Measurements from ENCODE around the gene MTCH1. TPM values are rescaled to one million over a fixed set of nuclear protein-coding genes. Genes with fewer than 3 reads are reported as not detected.
"Not testable (repeated sequence)": the region's sequence is repeated elsewhere in the genome, so short reads cannot be mapped to it uniquely, and the experiment has no call there.

The MTCH1 gene
- total RNA-seq, 2 experiments from 2014 or later = 135 to 139 TPM

DNA sequence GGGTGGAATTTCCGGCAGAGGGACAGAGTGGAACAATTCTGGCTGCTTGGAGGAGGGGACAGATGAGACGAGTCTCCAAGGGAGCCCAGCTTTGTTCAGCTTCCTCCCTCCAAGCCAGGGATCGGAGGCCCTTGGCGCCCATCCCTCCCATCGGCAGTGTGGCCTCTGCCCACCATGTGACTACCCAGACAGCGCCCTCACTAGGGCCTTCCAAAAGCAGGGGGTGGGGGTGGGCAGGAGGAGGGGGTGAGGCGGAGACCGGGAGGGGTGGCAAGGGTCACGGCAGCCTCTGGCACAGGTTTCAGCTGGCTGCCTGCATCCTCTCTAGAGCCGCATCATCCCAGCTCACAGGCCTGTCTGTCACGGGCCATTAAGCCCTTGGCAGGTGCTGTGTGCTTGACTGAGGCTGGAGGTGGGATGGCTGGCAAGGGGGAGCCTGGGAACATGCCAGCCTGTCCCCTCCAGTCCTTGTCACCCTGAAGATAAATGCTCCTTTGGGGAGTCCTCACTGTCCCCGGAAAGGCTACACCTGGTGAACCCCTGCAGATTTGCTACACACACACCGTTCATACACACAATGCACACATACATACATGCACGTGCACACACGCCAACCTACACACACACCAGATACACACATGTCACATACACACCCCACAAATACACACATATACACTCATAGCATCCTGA, 13.2 kb upstream of the MTCH1 start:
- ATAC-seq (ENCODE audit: low read depth) = no peak
- peaks cover 12% of the 10 kb centered on the region for H3K27me3 Mint-ChIP-seq
- no peaks in the 10 kb centered on the region for H3K9me3 Mint-ChIP-seq
- peaks cover 2% of the 10 kb centered on the region for H3K4me1 Mint-ChIP-seq
- POLR2A ChIA-PET = no interaction called here
- H3K4me3 Mint-ChIP-seq = no peak overlapping the region
- no peak for DNase-seq
- H3K36me3 Mint-ChIP-seq = no peaks in the 10 kb centered on the region
- no peak overlapping the region for H3K27ac Mint-ChIP-seq

DNA sequence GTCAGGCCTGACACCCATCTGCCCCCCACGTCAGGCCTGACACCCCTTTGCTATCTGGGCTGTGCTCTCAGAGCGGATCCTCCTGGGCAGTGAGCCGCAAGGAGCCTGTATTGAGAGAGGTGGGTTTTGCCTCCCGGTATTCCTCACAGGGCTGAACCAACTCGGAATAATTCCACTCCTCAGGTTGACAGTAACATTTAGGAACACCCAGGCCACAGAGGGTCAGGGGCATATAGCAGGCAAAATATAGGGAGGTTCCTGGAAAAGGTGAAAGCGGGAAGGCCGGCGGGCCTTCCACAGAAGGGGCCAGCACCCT, 12.7 kb upstream of the MTCH1 start:
- DNase-seq = no peak
- no peaks in the 10 kb centered on the region for H3K36me3 Mint-ChIP-seq
- no peak overlapping the region for H3K4me3 Mint-ChIP-seq
- H3K9me3 Mint-ChIP-seq = no peaks in the 10 kb centered on the region
- POLR2A ChIA-PET = no interaction called here
- ATAC-seq (ENCODE audit: low read depth) = no peak
- H3K27me3 Mint-ChIP-seq = peaks cover 13% of the 10 kb centered on the region
- peaks cover 2% of the 10 kb centered on the region for H3K4me1 Mint-ChIP-seq
- H3K27ac Mint-ChIP-seq = no peak overlapping the region

DNA sequence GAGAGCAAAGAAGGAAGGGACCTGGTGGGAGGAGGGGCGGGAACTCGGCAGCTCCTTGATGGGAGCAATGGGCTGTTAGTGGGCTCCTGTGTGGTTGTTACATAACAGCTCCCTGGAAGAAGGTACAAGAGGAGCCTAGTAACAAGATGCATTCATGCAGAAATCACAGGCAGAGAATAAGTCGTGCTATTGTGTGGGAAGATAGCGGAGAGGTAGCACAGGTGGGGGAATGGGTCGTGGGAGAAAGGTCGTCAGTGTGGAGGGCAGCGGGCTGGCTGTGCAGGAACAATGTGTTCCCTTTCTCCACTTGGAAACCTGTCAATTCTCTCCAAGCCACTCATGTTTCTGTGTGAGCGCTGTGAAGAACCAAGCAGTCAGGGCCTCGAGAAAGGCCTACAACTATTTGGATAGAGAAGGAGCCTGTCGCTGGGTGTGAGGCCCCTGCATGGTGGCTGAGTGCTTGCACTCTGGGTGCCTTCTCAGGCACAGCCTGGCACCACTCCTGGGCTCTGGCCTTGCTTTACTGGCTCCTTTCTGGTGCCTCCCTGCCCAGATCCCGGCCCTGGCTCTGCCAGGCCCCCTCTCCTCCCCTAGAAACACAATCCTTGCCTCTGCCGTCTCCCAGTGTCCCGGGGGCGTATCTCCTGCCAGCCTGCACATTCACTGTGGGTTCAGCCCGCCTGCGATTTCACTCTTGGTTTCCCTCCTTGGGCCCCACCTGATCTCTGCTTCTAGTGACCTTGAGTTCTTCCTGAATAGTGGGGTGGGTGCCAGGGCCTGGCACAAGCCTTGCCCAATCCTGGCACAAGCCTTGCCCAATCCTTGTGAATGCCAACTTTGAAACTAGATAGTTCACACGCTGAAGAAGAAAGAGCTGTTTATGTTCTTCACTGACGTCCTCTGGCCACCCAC, 12.1 kb upstream of the MTCH1 start:
- Mint-ChIP-seq H3K9me3 (no peaks in the 10 kb centered on the region), H3K4me3 (no peak overlapping the region), H3K36me3 (no peaks in the 10 kb centered on the region), H3K4me1 (peaks cover 2% of the 10 kb centered on the region), H3K27me3 (peaks cover 19% of the 10 kb centered on the region), H3K27ac (no peak overlapping the region)
- ATAC-seq (ENCODE audit: low read depth) = no peak
- DNase-seq = no peak
- POLR2A ChIA-PET = no interaction called here

DNA sequence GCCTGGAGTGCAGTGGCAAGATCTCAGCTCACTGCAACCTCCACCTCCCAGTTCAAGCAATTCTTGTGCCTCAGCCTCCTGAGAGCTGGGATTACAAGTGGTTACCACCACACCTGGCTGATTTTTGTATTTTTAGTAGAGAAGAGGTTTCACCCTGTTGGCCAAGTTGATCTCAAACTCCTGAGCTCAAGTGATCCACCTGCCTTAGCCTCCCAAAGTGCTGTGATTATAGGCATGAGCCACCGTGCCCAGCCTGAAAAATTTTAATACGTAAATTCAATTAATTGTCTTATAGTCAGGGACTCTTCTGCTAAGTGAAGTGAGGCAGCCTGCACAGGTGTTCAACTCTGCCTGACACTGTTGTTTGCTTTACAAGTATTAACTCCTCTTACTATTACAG, 4.4 kb upstream of the MTCH1 start:
- H3K36me3 Mint-ChIP-seq; H3K27ac Mint-ChIP-seq; DNase-seq; H3K9me3 Mint-ChIP-seq; POLR2A ChIA-PET; ATAC-seq (ENCODE audit: low read depth); H3K4me3 Mint-ChIP-seq: not testable (repeated sequence)
- H3K27me3 Mint-ChIP-seq = peaks cover 28% of the 10 kb centered on the region
- H3K4me1 Mint-ChIP-seq = peaks cover 11% of the 10 kb centered on the region

DNA sequence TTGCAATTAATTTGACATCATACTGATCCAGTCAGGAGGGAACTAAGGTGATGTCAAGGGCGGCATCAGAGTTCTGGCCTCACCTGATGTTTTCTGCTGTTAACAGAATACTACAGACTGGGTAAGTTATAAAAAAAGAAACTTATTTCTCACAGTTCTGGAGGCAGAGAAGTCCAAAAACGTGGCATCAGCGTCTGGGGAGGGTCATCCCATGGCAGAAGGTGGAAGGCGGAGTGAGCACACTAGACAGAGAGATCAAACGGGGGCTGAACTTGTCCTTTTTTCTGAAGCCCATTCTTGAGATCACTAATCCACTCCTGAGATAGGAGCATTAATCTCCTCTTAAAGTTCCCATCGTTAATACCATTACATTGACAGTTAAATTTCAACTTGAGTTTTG, 3.3 kb upstream of the MTCH1 start:
- H3K4me1 Mint-ChIP-seq = peaks cover 11% of the 10 kb centered on the region

DNA sequence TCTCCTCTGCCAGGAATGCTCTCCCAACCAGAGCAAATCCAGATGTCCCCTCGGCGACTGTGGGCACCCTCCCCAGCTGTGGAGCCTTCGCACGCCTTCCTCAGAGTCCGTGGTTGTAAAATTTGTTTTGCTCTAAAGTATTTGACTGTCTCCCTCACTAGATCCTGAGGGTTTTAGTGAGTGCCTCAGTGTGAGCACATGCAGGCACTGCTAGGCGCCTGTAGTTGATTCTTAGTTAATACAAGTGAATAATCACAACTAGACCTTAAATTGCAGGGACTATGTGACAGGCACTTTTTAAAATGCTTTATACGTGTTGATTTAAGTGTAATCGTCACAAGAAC, 680 bp upstream of the MTCH1 start:
- Mint-ChIP-seq H3K27ac (peak overlapping the region; percentile 97), H3K4me3 (peak overlapping the region; percentile 97)
- no peak for DNase-seq

More for the DNA sequence above, 3.3 kb upstream of the MTCH1 start:
- ATAC-seq (ENCODE audit: low read depth) (no peak), DNase-seq (no peak)
- POLR2A ChIA-PET = interaction anchor here (0.7 to 1.5 kb wide), 3 partner anchors 10 to 282 kb away, joined by 4 to 7 read pairs (median 4); no protein-coding TSS in a partner anchor
- H3K27me3 Mint-ChIP-seq = peaks cover 21% of the 10 kb centered on the region
- no peak overlapping the region for H3K27ac Mint-ChIP-seq
- H3K4me3 Mint-ChIP-seq = no peak overlapping the region
- no peaks in the 10 kb centered on the region for H3K9me3 Mint-ChIP-seq
- peaks cover 1% of the 10 kb centered on the region for H3K36me3 Mint-ChIP-seq

DNA sequence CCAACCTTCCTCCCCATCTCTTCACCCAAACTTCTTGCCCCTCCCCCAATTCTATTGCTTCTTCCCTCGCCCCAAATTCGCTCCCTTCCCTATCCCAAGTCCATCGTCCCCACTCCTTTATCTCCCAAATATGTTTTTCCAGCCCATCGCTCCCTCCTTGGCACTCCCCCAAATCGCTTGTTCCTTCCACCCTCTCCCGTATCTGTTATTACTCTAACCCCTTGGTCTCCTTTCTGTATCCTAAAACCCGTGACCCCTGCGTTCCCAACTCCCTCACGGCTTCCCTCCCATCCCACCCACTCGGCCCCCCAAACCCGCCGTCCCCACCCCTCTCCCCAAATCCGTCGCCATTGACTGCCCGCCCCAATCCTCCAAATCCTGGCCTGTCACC, 584 bp downstream of the MTCH1 start:
- Mint-ChIP-seq H3K36me3 (peaks cover 3% of the 10 kb centered on the region), H3K27ac (no peak overlapping the region), H3K4me3 (no peak overlapping the region), H3K4me1 (peaks cover 20% of the 10 kb centered on the region), H3K27me3 (peaks cover 4% of the 10 kb centered on the region), H3K9me3 (no peaks in the 10 kb centered on the region)
- no peak for DNase-seq
- no peak for ATAC-seq (ENCODE audit: low read depth)
- POLR2A ChIA-PET = interaction anchor here (0.8 to 1.7 kb wide), 25 partner anchors 9 to 447 kb away, joined by 3 to 17 read pairs (median 5); partner anchors contain the start of genes C6orf89, CMTR1, FGD2 and PPIL1

More for the DNA sequence above, 680 bp upstream of the MTCH1 start:
- H3K9me3 Mint-ChIP-seq = no peaks in the 10 kb centered on the region
- H3K4me1 Mint-ChIP-seq = peaks cover 15% of the 10 kb centered on the region
- POLR2A ChIA-PET = interaction anchor here (0.6 to 1.7 kb wide), 23 partner anchors 9 to 446 kb away, joined by 3 to 17 read pairs (median 4); partner anchors contain the start of genes C6orf89, CMTR1, FGD2 and PI16
- peak; percentile 34 for ATAC-seq (ENCODE audit: low read depth)
- peaks cover 9% of the 10 kb centered on the region for H3K27me3 Mint-ChIP-seq
- H3K36me3 Mint-ChIP-seq = peaks cover 1% of the 10 kb centered on the region

DNA sequence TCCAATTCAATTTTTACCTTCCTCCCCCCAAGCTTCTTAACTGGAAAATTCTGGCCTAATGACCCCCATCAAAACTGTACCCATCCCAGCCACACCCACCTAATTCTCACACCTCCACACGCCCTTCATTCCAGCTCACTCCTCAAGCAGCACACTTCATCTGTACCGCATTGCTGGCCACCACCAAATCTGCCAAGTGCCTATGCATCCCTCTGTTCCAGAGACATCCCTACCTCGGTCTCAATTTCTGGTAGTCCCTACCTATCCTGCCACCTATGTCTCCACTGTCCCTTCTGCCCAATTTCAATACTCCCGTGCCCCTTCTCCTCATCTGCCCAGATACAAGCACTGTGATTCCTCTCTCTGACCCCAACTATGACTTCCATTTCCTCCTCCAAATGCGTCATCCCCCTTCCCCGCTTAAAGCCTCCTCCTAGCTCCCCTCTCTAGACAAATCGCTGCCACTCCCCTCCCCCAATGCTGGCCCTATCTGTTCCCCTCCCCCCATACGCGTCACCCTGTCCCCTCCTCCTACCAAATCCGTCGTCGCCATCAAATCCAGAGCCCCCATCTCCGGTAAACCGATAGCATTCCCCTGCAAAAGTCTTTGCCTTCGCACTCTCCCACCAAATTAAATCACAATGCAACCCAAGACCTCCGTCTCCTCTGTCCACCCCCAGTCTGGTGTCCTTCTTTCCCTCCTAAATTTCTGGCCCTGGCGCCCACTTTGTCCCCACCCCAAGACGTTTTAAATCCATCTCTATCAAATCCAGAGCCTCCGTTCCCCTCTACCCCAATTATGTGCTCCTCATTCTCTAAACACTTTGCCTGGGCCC, 1.2 kb downstream of the MTCH1 start:
- H3K36me3 Mint-ChIP-seq = peaks cover 3% of the 10 kb centered on the region
- no peak for ATAC-seq (ENCODE audit: low read depth)
- no peak overlapping the region for H3K4me3 Mint-ChIP-seq
- no peak overlapping the region for H3K27ac Mint-ChIP-seq
- peaks cover 21% of the 10 kb centered on the region for H3K4me1 Mint-ChIP-seq
- POLR2A ChIA-PET = interaction anchor here (0.6 to 1.5 kb wide), 8 partner anchors 30 to 304 kb away, joined by 3 to 17 read pairs (median 4); partner anchors contain the start of gene PPIL1
- DNase-seq = no peak
- H3K9me3 Mint-ChIP-seq = no peaks in the 10 kb centered on the region
- H3K27me3 Mint-ChIP-seq = peaks cover 2% of the 10 kb centered on the region

DNA sequence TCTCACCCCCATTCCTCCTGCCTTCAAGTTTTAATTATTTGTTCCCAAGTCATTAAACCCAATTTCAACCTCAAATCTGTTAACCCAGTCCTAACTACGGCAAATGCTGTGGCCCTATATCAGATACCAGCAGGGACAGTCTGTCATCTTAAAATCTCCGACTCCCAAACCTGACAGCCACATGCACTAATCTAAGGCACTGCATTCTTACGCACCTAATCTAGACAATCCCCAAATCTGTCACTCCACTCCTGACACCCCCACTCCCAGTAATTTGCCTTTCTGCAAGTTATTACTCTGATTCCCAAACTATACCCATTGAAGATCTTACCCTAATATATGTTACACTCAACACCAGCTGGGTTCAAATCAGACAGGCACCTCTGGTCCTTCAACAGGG, 2.5 kb downstream of the MTCH1 start:
- H3K27me3 Mint-ChIP-seq = peaks cover 2% of the 10 kb centered on the region
- peaks cover 28% of the 10 kb centered on the region for H3K4me1 Mint-ChIP-seq
- no peak for DNase-seq
- no peaks in the 10 kb centered on the region for H3K9me3 Mint-ChIP-seq
- peaks cover 4% of the 10 kb centered on the region for H3K36me3 Mint-ChIP-seq
- POLR2A ChIA-PET = no interaction called here
- ATAC-seq (ENCODE audit: low read depth) = no peak
- H3K4me3 Mint-ChIP-seq = no peak overlapping the region
- no peak overlapping the region for H3K27ac Mint-ChIP-seq

DNA sequence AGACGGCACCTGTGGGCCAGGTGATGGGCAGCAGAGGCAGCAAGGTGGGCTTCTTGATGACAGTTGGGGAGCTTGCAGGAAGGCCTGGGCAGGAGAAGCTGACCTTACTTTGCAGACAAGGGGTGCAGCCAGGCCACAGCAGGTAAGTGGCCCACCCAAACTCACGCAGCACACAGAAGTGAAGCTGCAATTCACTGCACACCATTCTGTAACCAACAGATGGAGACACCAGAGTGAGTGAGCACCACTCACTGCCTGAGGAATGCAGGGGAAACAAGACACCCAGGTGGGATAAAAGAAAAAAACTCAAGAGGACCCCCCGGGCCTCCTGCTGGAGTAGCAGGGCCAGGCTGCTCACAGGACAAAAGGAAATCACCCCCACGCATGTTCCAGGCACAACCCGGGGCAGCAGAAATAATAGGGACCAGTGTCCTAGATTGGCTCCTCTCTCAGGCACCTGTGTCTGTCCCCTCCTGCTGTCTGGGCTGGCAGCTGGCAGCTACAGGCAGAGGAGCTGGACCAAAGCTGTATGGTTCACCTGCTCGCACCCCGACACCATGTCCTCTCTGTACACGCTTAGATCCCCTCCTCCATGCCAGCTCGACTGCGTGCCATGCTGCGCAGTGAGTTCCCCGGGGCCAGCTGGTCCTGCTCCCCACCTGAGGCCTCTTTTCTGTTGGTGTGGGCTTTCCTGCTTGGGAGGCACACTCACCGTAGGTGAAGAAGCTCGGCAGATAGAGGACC, 4.9 kb downstream of the MTCH1 start:
- Mint-ChIP-seq H3K27ac (no peak overlapping the region), H3K9me3 (no peaks in the 10 kb centered on the region), H3K4me3 (no peak overlapping the region), H3K36me3 (peaks cover 6% of the 10 kb centered on the region), H3K27me3 (no peaks in the 10 kb centered on the region), H3K4me1 (peaks cover 17% of the 10 kb centered on the region)
- POLR2A ChIA-PET = interaction anchor here (0.8 kb wide), 1 partner anchor 37 kb away, joined by 3 read pairs; no protein-coding TSS in a partner anchor
- DNase-seq (no peak), ATAC-seq (ENCODE audit: low read depth) (no peak)

DNA sequence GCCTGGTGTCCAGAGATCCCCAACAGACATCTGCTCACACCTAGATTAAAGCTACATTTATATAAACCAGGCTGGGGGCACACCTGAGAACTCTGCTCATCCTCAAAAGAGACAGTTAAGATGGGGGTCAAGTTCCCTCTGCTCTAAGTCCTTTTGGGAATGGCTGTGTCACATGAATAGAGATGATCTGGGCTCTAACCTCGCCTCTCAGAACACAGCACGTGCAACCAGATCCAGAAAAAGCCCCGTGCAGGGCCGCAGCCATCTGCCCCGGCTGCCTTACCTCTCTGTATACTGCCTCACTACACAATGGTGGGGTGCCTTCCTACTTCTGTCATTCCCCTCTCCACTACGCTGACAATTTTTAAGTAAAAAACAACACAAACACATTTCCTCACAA, 5.9 kb downstream of the MTCH1 start:
- H3K9me3 Mint-ChIP-seq = no peaks in the 10 kb centered on the region
- ATAC-seq (ENCODE audit: low read depth) (no peak), DNase-seq (no peak)
- peaks cover 17% of the 10 kb centered on the region for H3K4me1 Mint-ChIP-seq
- POLR2A ChIA-PET = interaction anchor here (1.2 kb wide), 1 partner anchor 9 kb away, joined by 4 read pairs; no protein-coding TSS in a partner anchor
- no peak overlapping the region for H3K27ac Mint-ChIP-seq
- H3K27me3 Mint-ChIP-seq = no peaks in the 10 kb centered on the region
- no peak overlapping the region for H3K4me3 Mint-ChIP-seq
- H3K36me3 Mint-ChIP-seq = peaks cover 6% of the 10 kb centered on the region

DNA sequence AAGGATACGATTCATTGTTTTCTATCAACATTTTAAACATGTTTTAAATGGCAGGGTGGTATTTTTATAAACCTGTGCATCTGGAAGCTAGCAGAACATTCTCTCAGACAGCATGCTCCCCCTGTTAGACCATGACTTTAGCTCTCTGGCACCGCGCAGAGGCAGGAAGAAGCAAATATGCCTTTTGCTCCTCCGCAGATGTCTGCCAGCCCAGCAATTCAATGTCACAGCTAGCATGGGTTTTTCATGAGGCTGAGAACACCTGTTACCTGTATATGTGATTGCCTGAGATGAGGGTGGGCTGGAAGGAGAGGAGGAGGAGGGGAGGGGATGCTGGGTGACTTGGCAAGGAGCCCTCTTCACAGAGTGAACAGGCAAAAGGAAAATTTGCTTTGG, 6.7 kb downstream of the MTCH1 start:
- POLR2A ChIA-PET = interaction anchor here (1.1 to 1.2 kb wide), 2 partner anchors 9 to 13 kb away, joined by 4 read pairs; no protein-coding TSS in a partner anchor
- peak; percentile 75 for ATAC-seq (ENCODE audit: low read depth)
- H3K36me3 Mint-ChIP-seq = peaks cover 6% of the 10 kb centered on the region
- H3K4me3 Mint-ChIP-seq = no peak overlapping the region
- no peaks in the 10 kb centered on the region for H3K27me3 Mint-ChIP-seq
- no peak for DNase-seq
- no peaks in the 10 kb centered on the region for H3K9me3 Mint-ChIP-seq
- H3K27ac Mint-ChIP-seq = peak overlapping the region; percentile 28
- peaks cover 17% of the 10 kb centered on the region for H3K4me1 Mint-ChIP-seq
